Gastroesophageal sphincter (tissue), 4 donors: Measurements from ENCODE around the gene F2RL3. TPM values are rescaled to one million over a fixed set of nuclear protein-coding genes. Genes with fewer than 3 reads are reported as not detected.
A peak's percentile ranks its signal among the peaks of the same experiment; 100 is the strongest.

Experiments used
- ATAC-seq: fragments of 150-250 bp; one replicate; pipeline ENCODE4 v1.9.1; 2016; ENCODE audit warnings: mild to moderate bottlenecking, moderate library complexity
- H3K27ac ChIP-seq, 4 donors: fragments of 200-600 bp; sonication (generic) in 3 of 4; 1 replicate in 3 of 4; 2 replicates in 1 of 4; pipeline ENCODE4 v1.5.1; 2016 to 2019
- H3K27me3 ChIP-seq: fragments of 200-600 bp; sonication (generic); one replicate; pipeline ENCODE4 v1.5.1; 2019
- H3K36me3 ChIP-seq, 2 donors: fragments of 200-600 bp; sonication (generic); one replicate each; pipeline ENCODE4 v1.5.1; 2019; ENCODE audit warnings: control low read depth in 1 of 2
- H3K4me1 ChIP-seq, 3 donors: fragments of 200-600 bp; sonication (generic); 1 replicate in 2 of 3; 2 replicates in 1 of 3; pipeline ENCODE4 v1.5.1; 2016 to 2019; ENCODE audit warnings: control low read depth in 2 of 3
- H3K4me3 ChIP-seq, 2 donors: fragments of 200-600 bp; sonication (generic); one replicate each; pipeline ENCODE4 v1.5.1; 2019; ENCODE audit warnings: mild to moderate bottlenecking in 1 of 2, moderate library complexity in 1 of 2
- H3K9me3 ChIP-seq, 3 donors: fragments of 200-600 bp; sonication (generic); one replicate each; pipeline ENCODE4 v1.5.1; 2017 to 2019; ENCODE audit warnings: control low read depth in 2 of 3
- EP300 ChIP-seq: sonication (generic); formaldehyde crosslinking; IDR thresholded peaks from one replicate; pipeline ENCODE4 v1.6.1; 2017; ENCODE audit warnings: antibody characterized with exemption, mild to moderate bottlenecking
- POLR2A ChIP-seq, 2 donors: fragments of 450-650 bp; IDR thresholded peaks; one replicate each; pipeline ENCODE4 v1.6.1; 2017; ENCODE audit warnings: antibody characterized with exemption in 2 of 2, mild to moderate bottlenecking in 2 of 2, moderate library complexity in 1 of 2
- POLR2AphosphoS5 ChIP-seq: sonication (generic); formaldehyde crosslinking; IDR thresholded peaks from one replicate; pipeline ENCODE4 v1.6.1; 2017; ENCODE audit warnings: antibody characterized with exemption
- WGBS, 2 donors: methylation state at CpG; one replicate each; pipeline ENCODE4 v1.1.5; 2018; ENCODE audit warnings: low coverage in 1 of 2; 5-methylcytosine and 5-hydroxymethylcytosine counted together
- total RNA-seq, 4 donors: library from RNA; depleted of rRNA; stranded (reverse); fragments of >200 nt; gene quantifications; one replicate each; pipeline ENCODE4 v1.1.0, GENCODE V29; 2016
- TF ChIP-seq, protein P1 (sequence below), 4 experiments: fragments of 200-600 bp in 2 of 4; fragments of 450-650 bp in 2 of 4; sonication (generic) in 1 of 4; IDR thresholded peaks; one replicate each; pipeline ENCODE4 v1.5.1; 2017 to 2019; ENCODE audit warnings: antibody characterized with exemption in 4 of 4, mild to moderate bottlenecking in 2 of 4, moderate library complexity in 2 of 4

Gene F2RL3
- total RNA-seq, 4 donors from 2014 or later: 2.3 to 5.1 (median 2.7) TPM

- Histone ChIP-seq H3K27me3 (no peaks in the 10 kb centered on the region), H3K36me3 (no peaks in the 10 kb centered on the region), H3K9me3 (no peaks in the 10 kb centered on the region), H3K4me1 (peaks cover 0 to 32% (median 7%) of the 10 kb centered on the region in 3 donors), H3K4me3 (peak overlapping the region; percentile 41 to 78), H3K27ac (peak overlapping the region; percentile 8 to 91 (median 83))
- 3 to 7% methylated on average over 9 to 11 of the region's 68 CpGs for WGBS, 2 donors
- ATAC-seq: peak; percentile 93
- TF ChIP-seq, protein P1, sequence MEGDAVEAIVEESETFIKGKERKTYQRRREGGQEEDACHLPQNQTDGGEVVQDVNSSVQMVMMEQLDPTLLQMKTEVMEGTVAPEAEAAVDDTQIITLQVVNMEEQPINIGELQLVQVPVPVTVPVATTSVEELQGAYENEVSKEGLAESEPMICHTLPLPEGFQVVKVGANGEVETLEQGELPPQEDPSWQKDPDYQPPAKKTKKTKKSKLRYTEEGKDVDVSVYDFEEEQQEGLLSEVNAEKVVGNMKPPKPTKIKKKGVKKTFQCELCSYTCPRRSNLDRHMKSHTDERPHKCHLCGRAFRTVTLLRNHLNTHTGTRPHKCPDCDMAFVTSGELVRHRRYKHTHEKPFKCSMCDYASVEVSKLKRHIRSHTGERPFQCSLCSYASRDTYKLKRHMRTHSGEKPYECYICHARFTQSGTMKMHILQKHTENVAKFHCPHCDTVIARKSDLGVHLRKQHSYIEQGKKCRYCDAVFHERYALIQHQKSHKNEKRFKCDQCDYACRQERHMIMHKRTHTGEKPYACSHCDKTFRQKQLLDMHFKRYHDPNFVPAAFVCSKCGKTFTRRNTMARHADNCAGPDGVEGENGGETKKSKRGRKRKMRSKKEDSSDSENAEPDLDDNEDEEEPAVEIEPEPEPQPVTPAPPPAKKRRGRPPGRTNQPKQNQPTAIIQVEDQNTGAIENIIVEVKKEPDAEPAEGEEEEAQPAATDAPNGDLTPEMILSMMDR (IDR thresholded peaks at IDR 0.05): no peak
- no peak for TF ChIP-seq EP300
- no peak for TF ChIP-seq POLR2A (IDR thresholded peaks at IDR 0.05)
- TF ChIP-seq POLR2AphosphoS5: no peak
These were observed 8.4 kb downstream of the F2RL3 start for GRCh38 chr19:16897029-16897855.

GRCh38 chr19:16897856-16898161, 9.0 kb downstream of the F2RL3 start:
- Histone ChIP-seq H3K27ac (peak overlapping the region; percentile 8 to 91 (median 83)), H3K4me1 (peaks cover 0 to 32% (median 7%) of the 10 kb centered on the region in 3 donors), H3K27me3 (no peaks in the 10 kb centered on the region), H3K4me3 (peak overlapping the region; percentile 41 to 78), H3K36me3 (no peaks in the 10 kb centered on the region), H3K9me3 (no peaks in the 10 kb centered on the region)
- TF ChIP-seq, protein P1 (IDR thresholded peaks at IDR 0.05): no peak
- TF ChIP-seq EP300: no peak
- no peak for TF ChIP-seq POLR2AphosphoS5
- no peak for TF ChIP-seq POLR2A (IDR thresholded peaks at IDR 0.05)
- WGBS, 2 donors: 13 to 18% methylated on average over 8 to 10 of the region's 30 CpGs
- ATAC-seq: peak; percentile 45

GRCh38 chr19:16898361-16899015, 9.7 kb downstream of the F2RL3 start:
- Histone ChIP-seq H3K4me3 (peak overlapping the region in 1 of 2 donors; percentile 78), H3K27ac (peak overlapping the region in 1 of 4 donors; percentile 91), H3K4me1 (peaks cover 0 to 32% (median 7%) of the 10 kb centered on the region in 3 donors), H3K27me3 (peaks cover 6% of the 10 kb centered on the region), H3K36me3 (no peaks in the 10 kb centered on the region), H3K9me3 (no peaks in the 10 kb centered on the region)
- TF ChIP-seq POLR2A (IDR thresholded peaks at IDR 0.05) (no peak), EP300 (no peak), POLR2AphosphoS5 (no peak)
- TF ChIP-seq, protein P1 (IDR thresholded peaks at IDR 0.05): no peak
- no peak for ATAC-seq
- 90 to 98% methylated on average over 8 to 10 of the region's 12 CpGs for WGBS, 2 donors

- no peaks in the 10 kb centered on the region for H3K9me3 ChIP-seq
- 60% methylated on average over 1 of the region's 7 CpGs; no CpG with 5 or more reads in 1 of the 2 donors for WGBS, 2 donors
- ATAC-seq: no peak
- peaks cover 17% of the 10 kb centered on the region for H3K27me3 ChIP-seq
- H3K36me3 ChIP-seq: no peaks in the 10 kb centered on the region
- no peak overlapping the region for H3K27ac ChIP-seq
- H3K4me1 ChIP-seq: peaks cover 0 to 26% (median 7%) of the 10 kb centered on the region in 3 donors
- H3K4me3 ChIP-seq: no peak overlapping the region
- TF ChIP-seq POLR2A (IDR thresholded peaks at IDR 0.05): no peak
- TF ChIP-seq, protein P1 (IDR thresholded peaks at IDR 0.05): peak in 3 of 4 experiments; percentile 18 to 42 (median 26)
- no peak for TF ChIP-seq POLR2AphosphoS5
- no peak for TF ChIP-seq EP300
These were observed 10.8 kb downstream of the F2RL3 start for GRCh38 chr19:16899566-16900075.
